ENCODE data around the gene ZNF804A.

Gene ZNF804A

GRCh38 chr2:184599054-184599871, 934 bp downstream of the ZNF804A start:
- Histone ChIP-seq H3K4me2 (ENCODE audit: low read length) (no peak overlapping the region), H3K4me3 (ENCODE audit: low read length) (no peak overlapping the region), H3K36me3 (ENCODE audit: control insufficient read depth, low read length) (0 out of 2 replicates have a peak, but pooled peaks cover 3% of the 10 kb centered on the region), H3F3A (ENCODE audit: control insufficient read depth, insufficient read depth) (no peaks in the 10 kb centered on the region), H3K9me3 (ENCODE audit: control insufficient read depth, insufficient read depth, low read length) (peaks cover 13% of the 10 kb centered on the region; the same call in 1 of the 2 replicates), H3K9me2 (replicated peaks; ENCODE audit: control insufficient read depth, low read length) (no peaks in the 10 kb centered on the region), H3K4me1 (ENCODE audit: control insufficient read depth, low read length) (peaks cover 8% of the 10 kb centered on the region), H4K20me1 (ENCODE audit: control insufficient read depth, insufficient read depth, low read depth, low read length) (no peaks in the 10 kb centered on the region), H3K79me2 (ENCODE audit: control insufficient read depth, low read length) (no peaks in the 10 kb centered on the region), H3K27me3 (ENCODE audit: control insufficient read depth, low read length) (no peaks in the 10 kb centered on the region), H3K27ac (ENCODE audit: low read depth, low read length) (no peak overlapping the region)
- TF ChIP-seq EZH2phosphoT487 (IDR thresholded peaks at IDR 0.05; ENCODE audit: borderline replicate concordance, low read length), result no peak
- no peak for TF ChIP-seq CTCF (IDR thresholded peaks at IDR 0.05; ENCODE audit: low read depth, low read length, poor library complexity, severe bottlenecking)

DNA sequence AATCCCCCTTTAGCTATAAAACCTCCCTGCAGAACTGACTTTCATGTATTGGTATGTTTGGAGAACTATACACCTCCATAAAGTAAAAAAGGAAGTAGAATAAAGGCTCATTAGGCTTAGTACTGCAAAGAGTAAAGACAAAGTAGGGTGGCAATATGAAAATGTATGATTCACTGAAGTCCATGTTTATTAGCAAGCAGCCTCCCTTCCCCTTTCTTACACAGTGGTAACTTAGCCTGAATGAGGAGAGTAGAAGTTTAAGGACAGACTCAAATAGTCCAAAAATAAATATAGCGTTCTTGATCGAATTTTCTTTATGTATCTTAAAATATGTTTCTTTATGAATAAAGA, 1.5 kb downstream of the ZNF804A start:
- Histone ChIP-seq H4K20me1 (ENCODE audit: control insufficient read depth, insufficient read depth, low read depth, low read length) (no peaks in the 10 kb centered on the region), H3K4me1 (ENCODE audit: control insufficient read depth, low read length) (peaks cover 8% of the 10 kb centered on the region), H3K4me3 (ENCODE audit: low read length) (no peak overlapping the region), H3K9me2 (replicated peaks; ENCODE audit: control insufficient read depth, low read length) (no peaks in the 10 kb centered on the region), H3K9me3 (ENCODE audit: control insufficient read depth, insufficient read depth, low read length) (peaks cover 13% of the 10 kb centered on the region; the same call in 1 of the 2 replicates), H3F3A (ENCODE audit: control insufficient read depth, insufficient read depth) (no peaks in the 10 kb centered on the region), H3K4me2 (ENCODE audit: low read length) (no peak overlapping the region), H3K36me3 (ENCODE audit: control insufficient read depth, low read length) (0 out of 2 replicates have a peak, but pooled peaks cover 3% of the 10 kb centered on the region), H3K79me2 (ENCODE audit: control insufficient read depth, low read length) (no peaks in the 10 kb centered on the region), H3K27ac (ENCODE audit: low read depth, low read length) (no peak overlapping the region), H3K27me3 (ENCODE audit: control insufficient read depth, low read length) (no peaks in the 10 kb centered on the region)
- TF ChIP-seq CTCF (IDR thresholded peaks at IDR 0.05; ENCODE audit: low read depth, low read length, poor library complexity, severe bottlenecking) (no peak), EZH2phosphoT487 (IDR thresholded peaks at IDR 0.05; ENCODE audit: borderline replicate concordance, low read length) (no peak)

DNA sequence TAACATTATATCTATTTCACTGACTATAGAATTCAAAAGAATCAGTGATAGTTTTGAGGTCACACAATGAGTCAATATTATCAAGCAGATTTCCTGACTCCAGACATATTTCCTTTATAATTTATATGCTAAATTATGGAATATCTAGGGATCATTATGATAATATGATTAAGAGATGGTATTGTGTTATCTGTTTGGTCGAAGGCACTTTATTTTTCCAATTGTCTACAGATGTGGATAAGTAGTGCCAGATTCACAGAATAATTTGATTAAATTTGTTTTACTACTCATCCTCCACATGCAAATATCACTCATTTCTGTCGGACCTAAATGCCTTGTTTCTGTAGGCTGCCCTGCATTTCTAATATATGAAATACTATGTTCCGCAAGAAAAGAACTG, 4.4 kb downstream of the ZNF804A start:
- Histone ChIP-seq H3K9me2 (replicated peaks; ENCODE audit: control insufficient read depth, low read length) (no peaks in the 10 kb centered on the region), H3K4me3 (ENCODE audit: low read length) (no peak overlapping the region), H3K9me3 (ENCODE audit: control insufficient read depth, insufficient read depth, low read length) (peaks cover 8% of the 10 kb centered on the region; the same call in 1 of the 2 replicates), H3K4me1 (ENCODE audit: control insufficient read depth, low read length) (no peaks in the 10 kb centered on the region), H3F3A (ENCODE audit: control insufficient read depth, insufficient read depth) (no peaks in the 10 kb centered on the region), H3K27me3 (ENCODE audit: control insufficient read depth, low read length) (no peaks in the 10 kb centered on the region), H4K20me1 (ENCODE audit: control insufficient read depth, insufficient read depth, low read depth, low read length) (no peaks in the 10 kb centered on the region), H3K36me3 (ENCODE audit: control insufficient read depth, low read length) (no peaks in the 10 kb centered on the region), H3K27ac (ENCODE audit: low read depth, low read length) (no peak overlapping the region), H3K79me2 (ENCODE audit: control insufficient read depth, low read length) (no peaks in the 10 kb centered on the region), H3K4me2 (ENCODE audit: low read length) (no peak overlapping the region)
- no peak for TF ChIP-seq CTCF (IDR thresholded peaks at IDR 0.05; ENCODE audit: low read depth, low read length, poor library complexity, severe bottlenecking)
- TF ChIP-seq EZH2phosphoT487 (IDR thresholded peaks at IDR 0.05; ENCODE audit: borderline replicate concordance, low read length), result no peak
